ENCODE results near the gene CACNA1I.

DNA sequence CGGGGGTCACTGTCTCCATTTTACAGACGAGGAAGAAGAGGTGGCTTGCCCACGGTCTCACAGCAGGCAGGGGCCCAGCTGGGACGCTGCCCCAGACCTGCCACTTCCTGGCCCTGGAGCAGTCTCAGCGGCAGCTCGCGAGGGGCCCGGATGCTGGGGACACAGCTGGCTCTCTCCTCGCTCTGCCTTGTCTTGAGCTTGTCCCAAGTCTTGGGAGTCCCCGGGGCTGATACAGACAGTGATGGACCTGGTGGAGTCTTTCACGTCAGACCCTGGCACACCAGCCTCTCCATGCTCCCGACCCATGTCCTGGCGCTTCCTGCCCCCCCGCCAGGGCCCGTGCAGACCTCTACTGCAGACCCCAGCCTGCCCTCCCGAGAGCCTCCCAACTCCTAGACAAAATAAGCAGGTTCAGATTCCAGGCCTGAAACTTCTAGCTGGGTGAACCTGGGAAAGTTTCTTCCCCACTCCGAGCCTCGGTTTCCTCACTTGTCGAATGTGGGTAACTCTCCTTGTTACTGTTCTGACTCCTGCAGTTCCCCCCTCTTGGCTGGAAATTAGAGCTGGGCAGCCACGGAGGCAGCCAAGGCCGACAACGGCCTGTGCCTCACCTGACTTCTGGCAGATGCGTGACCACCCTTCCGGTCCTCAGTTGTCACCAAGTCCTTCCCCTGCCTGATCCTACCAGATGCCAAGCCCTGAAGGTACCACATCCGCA, 145.4 kb downstream of the CACNA1I start:
- TF ChIP-seq CTCF (conservative IDR thresholded peaks at IDR 0.05 in 1 of 2, IDR thresholded peaks at IDR 0.05 in 1 of 2; ENCODE audit: extremely low read depth in 1 of 2, insufficient read depth in 1 of 2, low read depth in 1 of 2, low read length in 2 of 2) = no peak
- TF ChIP-seq EZH2 (IDR thresholded peaks at IDR 0.05; ENCODE audit: borderline replicate concordance, low read length) = no peak

All from mammary epithelial cell (primary cell).